IMR-90 (cell line): ENCODE measurements around the gene PREP. TPM values are rescaled to one million over a fixed set of nuclear protein-coding genes. Genes with fewer than 3 reads are reported as not detected.

Experiments
- ATAC-seq: fragments of 200-7000 bp; cut with Tn5 transposase; 2 replicates; pipeline ENCODE4 v1.9.1; 2020; ENCODE audit warnings: low read depth, mild to moderate bottlenecking, moderate library complexity
- BruUV-seq: library from RNA; stranded (reverse); fragments of 400-500 nt; replicated peaks from 2 replicates; lab custom pipeline; 2021; lab: Mats Ljungman, UMichigan
- CTCF ChIA-PET: fragments of 300-600 bp; formaldehyde crosslinking; extraction: SDS; loops from one replicate; lab custom pipeline; 2021; ENCODE audit warnings: antibody characterized with exemption; lab: Yijun Ruan, JAX
- POLR2A ChIA-PET: fragments of 300-600 bp; sonication (Branson Sonifier 250); formaldehyde crosslinking; loops from one replicate; lab custom pipeline; 2022; ENCODE audit warnings: antibody characterized with exemption; ENCODE audit not compliant: unreplicated experiment; lab: Charles Lee
- DNase-seq: peaks from one replicate; pipeline ENCODE4 v3.0.0; 2013
- H2AFZ ChIP-seq: replicated peaks from 2 replicates; pipeline ENCODE3; 2013; ENCODE audit warnings: low read length, mild to moderate bottlenecking; ENCODE audit not compliant: poor library complexity
- H2AK5ac ChIP-seq: 2 replicates; pipeline ENCODE4 v1.6.1; 2013; ENCODE audit warnings: low read depth, low read length, inconsistent platforms
- H2AK9ac ChIP-seq: replicated peaks from 2 replicates; pipeline ENCODE3; 2013; ENCODE audit warnings: mild to moderate bottlenecking, low read depth, low read length, moderate library complexity; ENCODE audit not compliant: poor library complexity
- H2BK120ac ChIP-seq: 2 replicates; pipeline ENCODE4 v1.6.1; 2013; ENCODE audit warnings: low read depth, low read length, inconsistent platforms
- H2BK15ac ChIP-seq: 3 replicates; pipeline ENCODE4 v1.6.1; 2013; ENCODE audit warnings: low read depth, low read length, inconsistent platforms
- H2BK20ac ChIP-seq: 2 replicates; pipeline ENCODE4 v1.6.1; 2013; ENCODE audit warnings: low read depth, mild to moderate bottlenecking, inconsistent platforms, low read length, moderate library complexity
- H2BK5ac ChIP-seq: 2 replicates; pipeline ENCODE4 v1.6.1; 2013; ENCODE audit warnings: mild to moderate bottlenecking, low read depth, low read length, inconsistent platforms; ENCODE audit not compliant: poor library complexity, severe bottlenecking
- H3K14ac ChIP-seq: replicated peaks from 2 replicates; pipeline ENCODE4 v1.6.1; 2013; ENCODE audit warnings: low read depth, low read length, inconsistent platforms
- H3K18ac ChIP-seq: 2 replicates; pipeline ENCODE4 v1.6.1; 2013; ENCODE audit warnings: low read depth, low read length, control low read depth
- H3K23ac ChIP-seq: 2 replicates; pipeline ENCODE4 v1.6.1; 2013; ENCODE audit warnings: low read depth, low read length, inconsistent platforms
- H3K27ac ChIP-seq: 2 replicates; pipeline ENCODE4 v1.5.1; 2013; ENCODE audit warnings: mild to moderate bottlenecking, control low read depth, low read length; ENCODE audit not compliant: insufficient read depth
- H3K27me3 ChIP-seq: 2 replicates; pipeline ENCODE4 v1.6.1; 2013; ENCODE audit warnings: low read length; ENCODE audit not compliant: control insufficient read depth, insufficient read depth
- H3K36me3 ChIP-seq: 2 replicates; pipeline ENCODE4 v1.6.1; 2013; ENCODE audit warnings: low read length, mixed read lengths; ENCODE audit not compliant: control insufficient read depth, insufficient read depth
- H3K4ac ChIP-seq: 2 replicates; pipeline ENCODE4 v1.6.1; 2013; ENCODE audit warnings: low read depth, low read length, inconsistent platforms
- H3K4me1 ChIP-seq: 2 replicates; pipeline ENCODE4 v1.6.1; 2013; ENCODE audit warnings: low read length, mixed read lengths; ENCODE audit not compliant: control insufficient read depth, insufficient read depth
- H3K4me2 ChIP-seq: 2 replicates; pipeline ENCODE4 v1.6.1; 2013; ENCODE audit warnings: low read depth, mild to moderate bottlenecking, control low read depth, low read length, moderate library complexity
- H3K4me3 ChIP-seq: 2 replicates; pipeline ENCODE4 v1.5.1; 2013; ENCODE audit warnings: low read depth, mild to moderate bottlenecking, control low read depth, low read length, moderate library complexity; ENCODE audit not compliant: insufficient read depth
- H3K56ac ChIP-seq: 2 replicates; pipeline ENCODE4 v1.6.1; 2013; ENCODE audit warnings: low read length, inconsistent platforms; ENCODE audit not compliant: insufficient read depth; ENCODE audit errors: extremely low read depth
- H3K79me1 ChIP-seq, 2 experiments: 2 replicates each; pipeline ENCODE4 v1.6.1; 2013; ENCODE audit warnings: low read length in 2 of 2, inconsistent platforms in 1 of 2, low read depth in 1 of 2
- H3K9ac ChIP-seq: 2 replicates; pipeline ENCODE4 v1.6.1; 2013; ENCODE audit warnings: low read depth, low read length, control low read depth
- H3K9me1 ChIP-seq: 2 replicates; pipeline ENCODE4 v1.6.1; 2013; ENCODE audit warnings: low read length, inconsistent platforms; ENCODE audit not compliant: insufficient read depth
- H3K9me3 ChIP-seq: 2 replicates; pipeline ENCODE4 v1.6.1; 2013; ENCODE audit warnings: low read length; ENCODE audit not compliant: control insufficient read depth, insufficient read depth
- H4K20me1 ChIP-seq: 2 replicates; pipeline ENCODE4 v1.6.1; 2013; ENCODE audit warnings: low read length, inconsistent platforms; ENCODE audit not compliant: insufficient read depth
- H4K5ac ChIP-seq: 2 replicates; pipeline ENCODE4 v1.6.1; 2013; ENCODE audit warnings: mild to moderate bottlenecking, low read depth, low read length, control low read depth
- H4K8ac ChIP-seq, 2 experiments: 2 replicates each; pipeline ENCODE4 v1.6.1; 2013; ENCODE audit warnings: low read depth in 2 of 2, low read length in 2 of 2, control low read depth in 1 of 2, inconsistent platforms in 1 of 2
- H4K91ac ChIP-seq: 2 replicates; pipeline ENCODE4 v1.6.1; 2013; ENCODE audit warnings: low read depth, low read length, inconsistent platforms; ENCODE audit not compliant: insufficient read depth
- CEBPB ChIP-seq: IDR thresholded peaks from 2 replicates; pipeline ENCODE4 v1.6.1; 2012; ENCODE audit warnings: low read depth, low read length, improper control_type of control experiment
- CHD1 ChIP-seq: IDR thresholded peaks from 2 replicates; pipeline ENCODE4 v1.6.1; 2012; ENCODE audit warnings: low read depth, low read length, improper control_type of control experiment
- FOS ChIP-seq: fragments of 150-350 bp; IDR thresholded peaks from 2 replicates; pipeline ENCODE4 v1.6.1; 2016; ENCODE audit warnings: low read depth, low read length
- MAFK ChIP-seq: IDR thresholded peaks from 2 replicates; pipeline ENCODE4 v1.6.1; 2012; ENCODE audit warnings: low read depth, low read length, improper control_type of control experiment
- MAZ ChIP-seq: IDR thresholded peaks from 2 replicates; pipeline ENCODE4 v1.6.1; 2012; ENCODE audit warnings: low read depth, mild to moderate bottlenecking, low read length, improper control_type of control experiment, moderate library complexity, borderline replicate concordance
- MXI1 ChIP-seq: IDR thresholded peaks from 2 replicates; pipeline ENCODE4 v1.6.1; 2012; ENCODE audit warnings: low read depth, mild to moderate bottlenecking, low read length, moderate library complexity, borderline replicate concordance
- POLR2A ChIP-seq: IDR thresholded peaks from 2 replicates; pipeline ENCODE4 v1.6.1; 2012; ENCODE audit warnings: mild to moderate bottlenecking, low read depth, low read length
- RAD21 ChIP-seq: IDR thresholded peaks from 2 replicates; pipeline ENCODE4 v1.6.1; 2012; ENCODE audit warnings: low read length, improper control_type of control experiment
- RCOR1 ChIP-seq: IDR thresholded peaks from 2 replicates; pipeline ENCODE4 v1.6.1; 2012; ENCODE audit warnings: mild to moderate bottlenecking, low read length, improper control_type of control experiment; ENCODE audit not compliant: insufficient replicate concordance
- RFX5 ChIP-seq: IDR thresholded peaks from 2 replicates; pipeline ENCODE4 v1.8.0; 2012; ENCODE audit warnings: low read depth, mild to moderate bottlenecking, low read length, moderate library complexity
- SMC3 ChIP-seq: fragments of 150-350 bp; IDR thresholded peaks from 2 replicates; pipeline ENCODE4 v1.6.1; 2016; ENCODE audit warnings: low read depth, mild to moderate bottlenecking, antibody characterized with exemption, low read length, moderate library complexity
- WGBS, 2 experiments: methylation state at CpG; one replicate each; pipeline versions ENCODE4 v1.1.5 to v1.1.7; 2013; ENCODE audit warnings: missing lambda C conversion rate in 2 of 2; ENCODE audit not compliant: insufficient read length in 1 of 2; ENCODE audit errors: extremely low coverage in 2 of 2; 5-methylcytosine and 5-hydroxymethylcytosine counted together
- dilution Hi-C: fragments of 300-500 bp; cut with HindIII; formaldehyde crosslinking; loops from one replicate; pipeline ENCODE4 v1.14.3; 2018; ENCODE audit warnings: low sequenced_read_pairs; ENCODE audit not compliant: unreplicated experiment
- in situ Hi-C: fragments of 300-500 bp; cut with MboI; formaldehyde crosslinking; loops from 3 replicates; pipeline ENCODE4 v1.14.3; 2019; ENCODE audit warnings: low sequenced_read_pairs, inconsistent platforms, mixed read lengths
- intact Hi-C: fragments of 100-400 bp; cut with micrococcal nuclease; formaldehyde crosslinking; loops from 2 replicates; pipeline ENCODE4 v1.10.0; 2022
- polyA plus RNA-seq, 3 experiments: library from polyadenylated mRNA; depleted of rRNA; stranded (reverse); fragments of >200 nt; gene quantifications; 2 replicates each; pipeline ENCODE4 v1.2.3, GENCODE V29; 2012; ENCODE audit warnings: low replicate concordance in 1 of 3
- total RNA-seq: library from RNA; depleted of rRNA; stranded (reverse); fragments of >200 nt; gene quantifications from 2 replicates; pipeline ENCODE4 v1.2.3, GENCODE V29; 2012
- TF ChIP-seq, protein P1 (sequence below): conservative IDR thresholded peaks from 2 replicates; pipeline ENCODE4 v1.5.1; 2012; ENCODE audit warnings: mild to moderate bottlenecking, low read depth, low read length, improper control_type of control experiment

PREP gene
- total and polyA plus RNA-seq, 2 of the 4 experiments (the other 2 are of a cell fraction) = 21.0 to 25.7 TPM

DNA sequence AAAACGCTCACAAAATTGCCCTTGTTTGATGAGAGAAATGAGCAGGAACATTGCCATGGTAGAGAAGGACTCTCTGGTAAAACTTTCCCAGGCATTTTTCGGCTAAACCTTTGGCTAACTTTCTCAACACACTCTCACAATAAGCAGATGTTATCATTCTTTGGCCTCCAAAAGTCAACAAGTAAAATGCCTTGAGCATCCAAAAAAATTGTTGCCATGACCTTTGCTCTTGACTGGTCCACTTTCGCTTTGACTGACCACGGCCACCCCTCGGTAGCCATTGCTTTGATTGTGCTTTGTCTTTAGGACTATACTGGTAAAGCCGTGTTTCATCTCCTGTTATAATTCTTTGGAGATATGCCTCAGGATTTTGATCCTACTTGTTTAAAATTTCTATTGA is 41.1 kb upstream of the PREP start:
- Histone ChIP-seq H2BK20ac (no peak overlapping the region), H4K5ac (no peak overlapping the region), H3K18ac (no peak overlapping the region), H3K9me3 (no peaks in the 10 kb centered on the region), H2AK9ac (no peak overlapping the region), H2AFZ (no peak overlapping the region), H3K4me3 (no peak overlapping the region), H3K4ac (no peak overlapping the region), H2BK15ac (no peak overlapping the region), H2BK120ac (no peak overlapping the region), H3K27me3 (no peaks in the 10 kb centered on the region; the same call in 1 of the 2 replicates), H4K91ac (no peak overlapping the region), H3K27ac (no peak overlapping the region), H2BK5ac (no peak overlapping the region), H3K4me2 (no peak overlapping the region), H3K14ac (no peak overlapping the region), H4K8ac (no peak overlapping the region), H3K56ac (no peak overlapping the region), H3K9ac (no peak overlapping the region), H3K36me3 (no peaks in the 10 kb centered on the region), H3K79me1 (no peaks in the 10 kb centered on the region), H3K9me1 (no peaks in the 10 kb centered on the region), H3K4me1 (no peaks in the 10 kb centered on the region), H4K20me1 (no peaks in the 10 kb centered on the region), H2AK5ac (no peak overlapping the region), H3K23ac (no peak overlapping the region)
- dilution Hi-C loops (no loop called here), in situ Hi-C loops (no loop called here), intact Hi-C loops (no loop called here)
- BruUV-seq = no TSS peak
- ChIA-PET POLR2A (no interaction called here), CTCF (no interaction called here)
- TF ChIP-seq FOS = no peak
- no peak for TF ChIP-seq MAZ
- TF ChIP-seq MAFK = no peak
- TF ChIP-seq RCOR1 = no peak
- no peak for TF ChIP-seq SMC3
- TF ChIP-seq CEBPB = no peak
- TF ChIP-seq RFX5 = no peak
- TF ChIP-seq, protein P1, sequence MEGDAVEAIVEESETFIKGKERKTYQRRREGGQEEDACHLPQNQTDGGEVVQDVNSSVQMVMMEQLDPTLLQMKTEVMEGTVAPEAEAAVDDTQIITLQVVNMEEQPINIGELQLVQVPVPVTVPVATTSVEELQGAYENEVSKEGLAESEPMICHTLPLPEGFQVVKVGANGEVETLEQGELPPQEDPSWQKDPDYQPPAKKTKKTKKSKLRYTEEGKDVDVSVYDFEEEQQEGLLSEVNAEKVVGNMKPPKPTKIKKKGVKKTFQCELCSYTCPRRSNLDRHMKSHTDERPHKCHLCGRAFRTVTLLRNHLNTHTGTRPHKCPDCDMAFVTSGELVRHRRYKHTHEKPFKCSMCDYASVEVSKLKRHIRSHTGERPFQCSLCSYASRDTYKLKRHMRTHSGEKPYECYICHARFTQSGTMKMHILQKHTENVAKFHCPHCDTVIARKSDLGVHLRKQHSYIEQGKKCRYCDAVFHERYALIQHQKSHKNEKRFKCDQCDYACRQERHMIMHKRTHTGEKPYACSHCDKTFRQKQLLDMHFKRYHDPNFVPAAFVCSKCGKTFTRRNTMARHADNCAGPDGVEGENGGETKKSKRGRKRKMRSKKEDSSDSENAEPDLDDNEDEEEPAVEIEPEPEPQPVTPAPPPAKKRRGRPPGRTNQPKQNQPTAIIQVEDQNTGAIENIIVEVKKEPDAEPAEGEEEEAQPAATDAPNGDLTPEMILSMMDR = no peak
- no peak for TF ChIP-seq RAD21
- TF ChIP-seq CHD1 = no peak
- no peak for TF ChIP-seq POLR2A
- TF ChIP-seq MXI1 = no peak
- ATAC-seq (no peak), DNase-seq (no peak)
- 87% methylated on average over 4 of the region's 6 CpGs; no CpG with 5 or more reads in 1 of the 2 experiments for WGBS, 2 experiments
